ENCODE results near the gene PTGIS.
"Not testable (repeated sequence)": the region's sequence is repeated elsewhere in the genome, so short reads cannot be mapped to it uniquely, and the experiment has no call there.

PTGIS gene

DNA sequence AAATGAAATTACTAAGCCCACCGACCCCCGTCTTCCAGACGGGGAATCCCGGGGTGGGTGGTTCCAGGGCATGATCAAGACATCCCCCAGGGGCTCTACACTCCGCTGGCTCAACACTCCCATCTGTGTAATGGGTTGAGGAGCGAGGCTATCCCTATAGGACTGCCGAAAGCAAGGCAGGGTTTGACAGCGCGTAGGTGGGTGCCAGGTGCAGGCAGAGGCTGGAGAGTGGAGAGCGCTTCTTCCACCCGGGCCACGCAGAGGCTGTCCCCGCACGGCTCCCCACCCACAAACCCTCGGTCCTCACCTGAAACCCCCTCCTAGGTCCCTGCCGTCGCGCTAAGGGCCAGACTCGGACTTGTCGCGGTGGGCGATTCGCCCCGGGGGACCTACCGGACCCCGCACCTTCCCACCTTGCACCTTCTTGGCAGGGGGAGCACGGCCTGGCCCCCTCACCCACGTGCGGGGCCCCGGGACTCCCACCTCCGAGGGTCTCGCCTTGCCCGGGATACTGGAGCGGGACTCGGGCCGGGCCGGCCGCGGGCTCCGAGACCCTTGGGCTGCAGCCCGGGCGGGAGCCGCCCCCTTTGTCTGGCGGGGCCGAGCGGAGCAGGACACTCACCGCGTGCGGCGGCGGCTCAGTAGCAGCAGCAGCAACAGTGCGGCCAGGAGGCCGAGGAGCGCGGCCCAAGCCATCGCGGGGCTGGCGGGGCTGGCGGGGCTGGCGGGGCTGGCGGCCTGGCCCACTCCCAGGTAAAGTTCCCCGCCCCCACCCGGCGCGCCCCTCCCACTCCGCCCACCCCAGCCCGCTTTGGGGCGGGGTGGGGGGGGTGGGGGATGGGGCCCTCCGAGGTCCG, at the start of gene PTGIS:
PTGIS (minus strand) TSS at position 717 of the 857 bp plus-strand sequence; CDS start at position 696, 21 bp downstream.
- H3K4me3 ChIP-seq, result peak within 1 kb of the TSS in 6 of 7 experiments; percentile 6 to 38 (median 14)
- peak within 1 kb of the TSS in 13 of 21 experiments; percentile 17 to 91 (median 71) for H3K27ac ChIP-seq

DNA sequence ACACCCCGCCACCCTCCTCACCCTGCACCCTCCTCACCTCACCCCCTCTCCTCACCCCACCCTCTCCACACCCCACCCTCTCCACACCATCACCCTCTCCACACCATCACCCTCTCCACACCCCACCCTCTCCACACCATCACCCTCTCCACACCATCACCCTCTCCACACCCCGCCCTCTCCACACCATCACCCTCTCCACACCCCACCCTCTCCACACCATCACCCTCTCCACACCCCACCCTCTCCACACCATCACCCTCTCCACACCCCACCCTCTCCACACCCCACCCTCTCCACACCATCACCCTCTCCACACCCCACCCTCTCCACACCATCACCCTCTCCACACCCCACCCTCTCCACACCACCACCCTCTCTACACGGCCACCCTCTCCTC, 49.5 kb upstream of the PTGIS start:
- H3K4me3 ChIP-seq, H3K27ac ChIP-seq: not testable (repeated sequence)

DNA sequence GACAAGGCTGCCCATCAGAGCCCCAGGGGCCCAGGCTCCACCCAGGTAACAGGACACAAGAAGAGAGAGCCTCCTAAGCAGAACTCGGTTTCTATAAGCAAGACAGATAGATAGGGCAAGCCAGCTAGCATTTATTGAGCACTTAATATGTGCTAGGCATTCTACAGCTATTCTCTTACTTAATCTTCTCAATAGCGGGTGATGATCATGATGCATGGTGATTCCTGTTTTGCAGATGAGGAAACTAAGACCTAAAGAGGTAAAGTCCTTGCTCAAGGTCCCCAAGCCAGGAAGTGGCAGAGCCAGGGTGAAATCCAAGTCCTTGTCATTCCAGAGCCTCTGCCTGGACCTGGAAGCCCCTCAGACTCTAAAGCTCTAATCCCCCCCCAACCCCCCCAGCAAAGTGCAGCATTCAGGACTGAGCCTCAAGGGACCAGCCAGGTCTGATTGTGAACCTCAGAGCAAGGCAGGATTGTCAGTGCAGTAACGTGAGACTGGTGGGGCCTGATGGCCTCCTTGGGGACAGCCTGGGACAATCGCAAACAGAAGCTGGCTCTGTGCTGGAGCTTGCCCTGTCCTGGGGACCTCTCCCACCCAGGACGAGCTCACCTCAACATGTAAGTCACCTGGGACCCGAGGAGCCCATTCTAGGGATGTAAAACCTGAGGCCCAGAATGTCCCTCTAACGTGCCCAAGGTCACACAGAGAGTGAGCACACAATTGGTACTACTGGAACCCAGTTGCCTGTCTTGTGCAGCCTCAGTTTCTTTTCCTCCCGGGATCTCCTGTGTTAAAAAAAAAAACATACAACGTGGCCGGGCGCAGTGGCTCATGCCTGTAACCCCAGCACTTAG, 48.4 kb upstream of the PTGIS start:
- Histone ChIP-seq H3K4me3 (no peak overlapping the region), H3K27ac (no peak overlapping the region)

DNA sequence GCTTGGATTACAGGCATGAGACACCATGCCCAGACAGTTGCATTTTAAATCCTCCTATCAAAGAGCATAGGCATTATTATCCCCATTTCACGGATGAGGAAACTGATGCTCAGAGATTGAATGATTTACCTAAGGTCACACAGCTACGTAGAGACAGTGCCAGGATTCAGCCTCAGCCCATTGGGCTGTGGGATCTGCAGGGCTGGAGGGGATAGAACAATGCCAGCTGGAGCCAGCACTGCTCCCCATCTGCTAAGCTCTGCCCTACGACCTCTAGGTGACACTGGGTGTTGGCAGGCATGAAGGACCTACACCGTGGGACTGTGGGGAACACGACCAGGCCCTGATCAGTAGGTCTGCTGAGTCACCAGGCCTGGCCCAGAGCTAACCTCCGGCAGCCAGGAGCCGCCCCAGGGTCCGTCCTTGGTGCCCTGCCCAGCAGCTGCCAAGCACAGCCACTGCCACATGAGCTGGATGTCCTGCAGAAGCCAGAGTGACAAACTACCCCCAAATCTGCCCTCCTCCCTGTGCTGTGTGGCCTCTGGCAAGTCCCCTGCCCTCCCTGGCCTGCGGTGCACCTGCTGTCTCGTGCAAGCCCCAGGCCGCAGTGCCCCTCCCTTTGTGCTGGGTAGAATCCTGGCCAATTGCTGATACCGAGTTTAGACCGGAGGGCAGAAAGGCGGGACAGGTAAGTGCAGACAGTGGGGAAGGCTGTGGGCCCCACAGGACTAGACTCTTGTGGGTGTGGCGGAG, 47.6 kb upstream of the PTGIS start:
- Histone ChIP-seq H3K4me3 (no peak overlapping the region), H3K27ac (no peak overlapping the region)

DNA sequence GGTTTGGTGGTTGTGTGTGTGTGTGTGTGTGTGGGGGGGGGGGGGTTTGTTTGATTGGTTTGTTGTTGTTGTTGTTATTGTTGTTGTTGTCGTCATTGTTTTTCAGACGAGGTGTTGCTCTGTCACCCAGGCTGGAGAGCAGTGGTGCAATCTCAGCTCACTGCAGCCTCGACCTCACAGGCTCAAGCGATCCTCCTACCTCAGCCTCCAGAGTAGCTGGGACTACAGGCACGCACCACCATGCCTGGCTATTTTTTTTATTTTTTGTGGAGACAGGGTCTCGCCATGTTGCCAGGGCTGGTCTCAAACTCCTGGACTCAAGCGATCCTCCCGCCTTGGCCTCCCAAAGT, 47.1 kb upstream of the PTGIS start:
- H3K4me3 ChIP-seq, H3K27ac ChIP-seq: not testable (repeated sequence)

DNA sequence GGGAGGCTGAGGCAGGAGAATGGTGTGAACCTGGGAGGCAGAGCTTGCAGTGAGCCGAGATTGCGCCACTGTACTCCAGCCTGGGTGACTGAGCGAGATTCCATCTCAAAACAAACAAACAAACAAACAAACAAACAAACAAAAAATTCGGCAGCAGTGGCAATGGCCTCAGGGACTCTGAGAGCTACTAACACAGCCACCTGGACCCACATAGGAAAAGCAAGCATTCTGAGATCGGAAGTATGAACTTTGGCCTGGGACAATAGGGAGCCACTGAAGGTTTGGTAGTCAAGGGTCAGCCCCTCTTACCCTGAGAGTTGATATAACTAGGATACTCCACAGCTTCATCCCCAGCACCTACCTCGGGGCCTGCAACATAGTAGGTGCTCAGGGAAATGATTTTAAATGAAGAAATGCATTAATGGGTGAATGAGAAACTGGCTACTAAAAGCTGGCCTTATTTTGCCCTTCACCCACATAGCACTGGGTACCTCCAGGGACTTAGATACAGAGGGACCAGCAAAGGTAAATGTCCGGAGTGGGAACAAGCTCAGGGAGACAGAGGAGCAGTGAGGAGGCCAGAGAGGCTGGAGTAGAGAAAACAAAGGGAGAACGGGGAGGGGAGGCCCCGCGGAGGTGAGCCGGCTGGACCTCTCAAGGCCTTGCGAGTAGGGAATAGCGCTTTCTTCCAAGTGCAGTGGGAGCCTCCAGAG, 46.6 kb upstream of the PTGIS start:
- no peak overlapping the region for H3K4me3 ChIP-seq
- H3K27ac ChIP-seq, result no peak overlapping the region

DNA sequence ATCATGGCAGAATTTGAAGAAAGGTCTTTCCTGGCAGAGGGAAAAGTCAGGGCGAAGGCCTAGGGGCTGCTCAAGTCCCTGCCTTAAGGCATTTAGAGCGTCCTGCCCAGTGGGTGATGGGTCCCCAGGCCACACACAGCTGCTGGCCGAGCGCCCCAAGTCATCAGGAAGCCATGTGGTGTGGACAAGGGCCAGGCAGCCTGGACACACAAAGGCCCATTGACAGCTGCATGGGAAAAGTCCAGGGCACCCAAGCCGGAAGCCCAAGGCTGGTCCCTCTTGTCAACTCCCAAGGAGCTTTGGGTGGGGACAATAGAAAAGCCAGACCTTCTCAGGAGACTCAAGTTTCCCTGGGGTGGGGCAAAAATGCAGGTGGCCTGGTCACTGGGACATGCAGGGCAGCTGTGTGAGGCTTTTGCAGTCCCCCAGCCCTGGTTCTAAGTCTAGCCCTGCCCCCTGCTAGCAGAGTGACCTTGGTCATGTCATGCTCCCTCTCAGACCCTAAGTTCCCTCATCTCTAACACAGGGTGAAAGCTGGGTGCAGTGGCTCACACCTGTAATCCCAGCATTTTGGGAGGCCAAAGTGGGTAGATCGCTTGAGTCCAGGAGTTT, 44.3 kb upstream of the PTGIS start:
- Histone ChIP-seq H3K27ac (no peak overlapping the region), H3K4me3 (no peak overlapping the region)

DNA sequence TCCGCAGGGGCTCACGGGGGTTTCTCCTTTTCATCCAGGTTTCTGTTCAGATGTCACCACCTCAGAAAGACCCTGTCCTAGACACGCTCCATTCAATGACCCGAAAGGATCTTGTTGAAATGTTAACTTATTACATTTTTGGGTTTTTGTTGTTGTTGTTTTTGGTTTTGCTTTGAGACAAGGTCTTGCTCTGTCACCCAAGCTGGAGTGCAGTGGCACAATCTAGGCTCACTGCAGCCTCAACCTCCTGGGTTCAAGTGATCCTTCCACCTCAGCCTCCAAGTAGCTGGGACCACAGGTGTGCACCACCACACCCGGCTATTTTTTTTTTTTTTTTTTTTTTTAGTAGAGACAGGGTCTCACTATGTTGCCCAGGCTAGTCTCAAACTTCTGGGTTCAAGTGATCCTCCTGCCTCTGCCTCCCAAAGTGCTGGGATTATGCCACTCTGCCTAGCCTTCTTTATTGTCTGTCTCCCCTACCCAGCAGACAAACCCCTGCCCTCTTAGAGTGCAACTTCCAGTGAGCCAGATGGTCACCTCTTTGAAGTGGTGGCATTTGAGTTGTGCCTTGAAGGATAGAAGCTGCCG, 43.7 kb upstream of the PTGIS start:
- peak overlapping the region in 2 of 7 experiments; percentile 2 to 4 for H3K4me3 ChIP-seq
- not testable (repeated sequence) for H3K27ac ChIP-seq

DNA sequence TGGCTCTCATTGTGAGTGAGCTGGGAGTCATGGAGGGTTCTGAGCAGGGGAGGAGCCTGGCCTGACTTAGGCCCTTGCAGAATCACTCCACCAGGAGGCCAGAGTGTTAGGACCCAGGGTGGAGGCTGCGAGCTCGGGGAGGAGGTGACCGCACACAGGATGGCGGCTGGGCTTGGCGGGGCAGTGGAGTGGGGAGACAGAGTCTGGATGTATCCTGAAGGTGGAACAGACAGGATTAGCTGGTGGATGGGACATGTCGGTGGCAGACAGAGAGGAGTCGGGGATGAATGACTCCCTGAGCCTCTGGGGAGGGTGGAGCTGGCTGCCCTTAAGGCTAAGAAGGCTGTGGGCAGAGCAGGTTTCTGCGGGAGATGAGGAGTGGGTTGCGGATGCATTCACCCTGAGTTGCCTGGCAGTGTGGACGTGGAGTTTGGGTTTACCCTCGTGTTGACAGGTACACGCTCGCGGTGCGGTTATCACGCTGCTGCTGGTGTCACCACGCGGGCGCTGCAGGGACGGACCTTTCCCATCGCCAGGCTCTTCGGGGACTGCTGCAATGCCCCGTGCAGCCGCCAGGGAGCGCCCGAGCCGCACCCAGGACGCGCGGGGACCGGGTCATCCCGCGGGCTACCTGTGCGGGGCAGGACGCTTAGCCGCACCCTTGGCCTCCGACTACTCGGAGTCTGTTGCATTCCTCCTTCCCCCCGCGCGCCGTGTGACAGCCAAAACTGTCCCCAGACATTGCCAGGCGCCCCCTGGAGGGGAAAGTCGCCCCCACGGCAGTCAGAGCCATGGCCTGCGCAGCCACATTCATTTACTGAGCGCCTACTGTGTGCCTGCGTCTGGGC, 43.0 kb upstream of the PTGIS start:
- H3K4me3 ChIP-seq, result peak overlapping the region in 3 of 7 experiments; percentile 0 to 4 (median 2)
- H3K27ac ChIP-seq, result no peak overlapping the region

DNA sequence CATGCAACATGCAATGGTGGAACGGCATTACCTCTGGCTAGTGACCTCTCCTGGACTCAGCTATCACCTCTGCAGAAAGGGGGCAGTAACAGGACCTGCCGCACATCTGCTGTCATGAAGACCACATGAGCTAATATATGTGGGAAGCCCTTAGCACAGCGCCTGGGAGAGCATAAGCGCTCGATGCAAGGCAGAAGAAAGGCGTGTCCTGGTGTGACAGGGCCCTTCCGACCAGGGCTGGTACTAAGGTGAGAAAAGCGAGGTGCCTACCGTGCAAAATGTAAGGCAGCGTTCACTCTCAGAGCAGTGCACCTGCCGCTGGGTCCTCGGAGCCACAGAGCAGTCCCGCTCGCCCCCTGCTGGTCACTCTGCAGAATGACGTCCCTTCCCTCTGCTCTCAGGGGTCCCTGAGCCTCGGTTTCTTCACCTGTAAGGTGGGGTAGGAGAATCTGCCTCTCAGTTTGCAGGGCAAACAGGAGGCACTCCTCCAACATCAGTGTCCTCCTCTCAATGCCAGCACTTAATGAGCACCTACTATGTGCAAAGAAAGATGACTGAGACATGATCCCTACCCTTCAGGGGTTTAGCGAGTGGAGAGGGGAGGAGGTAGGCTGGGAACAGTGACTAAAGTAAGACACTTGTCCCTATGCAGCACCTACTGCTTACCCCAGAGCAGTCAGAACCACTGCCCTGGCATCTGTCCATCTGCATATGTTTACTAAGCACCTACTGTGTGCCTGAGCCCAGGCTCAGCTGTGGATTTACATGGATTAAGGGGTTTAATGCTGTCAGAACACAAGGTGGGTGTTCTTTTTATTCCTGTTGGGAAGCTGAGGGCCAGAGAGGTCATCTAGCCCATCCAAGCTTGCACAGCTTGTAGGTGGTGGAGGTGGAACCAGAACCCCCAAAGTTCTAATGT, 41.1 kb upstream of the PTGIS start:
- no peak overlapping the region for H3K27ac ChIP-seq
- no peak overlapping the region for H3K4me3 ChIP-seq

DNA sequence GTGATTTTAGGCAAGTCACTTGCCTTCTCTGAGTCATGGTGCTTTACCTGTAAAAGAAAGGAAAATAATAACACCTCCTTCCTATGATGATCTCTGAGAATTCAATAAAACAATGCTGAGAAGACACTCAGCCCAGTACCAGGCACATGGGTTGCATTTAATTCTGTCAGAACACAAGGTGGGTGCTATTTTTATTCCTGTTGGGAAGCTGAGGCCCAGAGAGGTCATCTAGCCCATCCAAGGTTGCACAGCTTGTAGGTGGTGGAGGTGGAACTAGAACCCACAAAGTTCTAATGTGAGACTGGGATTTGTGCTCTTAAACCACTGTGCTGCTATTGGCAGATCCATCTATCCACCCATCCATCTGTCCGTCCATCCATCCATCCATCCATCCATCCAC, 39.6 kb upstream of the PTGIS start:
- Histone ChIP-seq H3K4me3 (no peak overlapping the region), H3K27ac (no peak overlapping the region)

DNA sequence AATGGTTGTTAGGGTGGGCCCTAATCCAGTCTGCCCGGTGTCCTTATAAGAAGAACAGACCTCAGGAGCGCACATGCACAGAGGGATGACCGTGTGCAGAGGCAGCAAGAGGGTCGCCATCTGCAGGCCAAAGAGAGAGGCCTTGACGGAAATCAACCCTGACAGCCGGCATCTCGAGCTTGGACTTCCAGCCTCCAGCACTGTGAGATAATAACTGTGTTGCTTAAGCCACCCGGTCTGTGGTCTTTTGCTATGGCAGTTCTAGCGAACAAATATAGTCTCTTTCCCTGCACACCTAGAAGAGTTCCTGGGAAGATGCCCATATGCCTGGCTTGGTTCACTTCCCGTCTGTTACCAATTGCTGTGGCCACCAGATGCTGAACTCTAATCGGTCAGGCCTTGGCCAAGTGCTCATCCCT, 35.3 kb upstream of the PTGIS start:
- no peak overlapping the region for H3K27ac ChIP-seq
- no peak overlapping the region for H3K4me3 ChIP-seq

DNA sequence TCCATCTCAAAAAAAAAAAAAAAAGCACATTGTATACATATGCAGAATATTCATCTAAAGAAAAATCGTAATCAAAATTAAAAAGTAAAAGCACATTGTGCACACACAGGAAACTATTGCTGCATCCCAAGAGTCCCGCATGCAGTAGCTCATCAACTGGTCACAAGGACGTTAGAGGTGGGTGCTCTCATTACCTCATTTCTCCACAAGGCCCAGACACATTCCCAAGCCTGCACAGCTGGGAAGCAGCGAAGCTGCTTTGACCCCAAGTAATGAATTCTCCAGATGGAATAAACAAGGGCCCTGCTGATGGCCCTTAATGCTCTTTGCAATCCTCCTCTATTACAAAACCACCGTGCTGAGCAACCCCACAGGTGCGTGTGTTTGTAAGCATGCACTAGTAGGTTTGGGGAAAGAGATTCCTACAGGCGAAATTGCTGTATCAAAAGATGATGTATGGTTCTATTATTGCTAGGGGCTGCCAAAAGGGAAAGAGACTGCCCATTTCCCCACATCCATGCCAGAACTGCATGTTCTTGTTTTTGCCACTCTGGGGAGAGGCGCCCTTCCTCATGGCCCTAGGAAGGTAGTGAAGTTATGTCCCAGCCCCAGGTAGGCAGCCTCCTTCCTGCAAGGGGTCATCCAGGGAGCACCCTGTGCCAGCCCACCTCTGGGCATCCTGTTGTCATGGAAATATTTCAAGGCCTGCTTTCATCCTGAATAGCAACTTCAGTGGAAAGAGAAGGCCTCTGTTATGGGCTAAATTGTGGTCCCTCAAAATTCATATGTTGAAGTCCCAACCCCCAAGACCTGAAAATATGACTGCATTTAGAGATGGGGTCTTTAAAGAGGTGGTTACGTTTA, 34.6 kb upstream of the PTGIS start:
- H3K4me3 ChIP-seq, result no peak overlapping the region
- H3K27ac ChIP-seq, result no peak overlapping the region

DNA sequence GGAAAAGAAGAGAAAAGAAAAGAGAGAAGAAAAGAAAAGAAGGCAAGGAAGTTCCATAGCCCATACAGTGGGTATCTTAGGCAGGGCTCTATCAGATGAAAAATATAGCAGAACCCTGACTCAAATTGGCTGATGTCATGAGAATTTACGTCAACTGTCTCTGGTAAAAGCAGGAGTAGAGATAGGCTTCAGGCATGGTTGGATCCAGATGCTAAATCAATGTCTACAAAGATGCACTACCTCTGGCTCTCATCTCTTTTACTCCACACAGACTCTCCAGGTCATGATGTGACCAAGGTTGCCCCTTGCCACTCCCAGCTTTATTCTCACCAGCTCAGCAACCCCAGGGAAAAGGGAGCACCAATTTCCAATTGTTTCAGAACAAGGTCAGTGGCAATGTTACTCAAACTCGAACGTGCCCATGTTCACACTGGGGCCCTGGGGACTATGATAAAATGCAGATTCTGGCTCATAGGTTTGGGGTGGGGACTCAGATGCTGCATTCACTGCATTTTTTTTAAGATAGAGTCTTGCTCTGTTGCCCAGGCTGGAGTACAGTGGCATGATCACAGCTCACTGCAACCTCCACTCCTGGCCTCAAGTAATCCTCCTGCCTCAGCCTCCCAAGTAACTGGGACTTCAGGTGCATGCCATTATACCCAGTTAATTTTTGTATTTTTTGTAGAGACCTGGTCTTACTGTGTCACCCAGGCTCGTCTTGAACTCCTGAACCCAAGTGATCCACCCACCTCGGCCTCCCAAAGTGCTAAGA, 33.4 kb upstream of the PTGIS start:
- Histone ChIP-seq H3K27ac (peak overlapping the region in 3 of 21 experiments; percentile 9 to 39 (median 12)), H3K4me3 (no peak overlapping the region)

DNA sequence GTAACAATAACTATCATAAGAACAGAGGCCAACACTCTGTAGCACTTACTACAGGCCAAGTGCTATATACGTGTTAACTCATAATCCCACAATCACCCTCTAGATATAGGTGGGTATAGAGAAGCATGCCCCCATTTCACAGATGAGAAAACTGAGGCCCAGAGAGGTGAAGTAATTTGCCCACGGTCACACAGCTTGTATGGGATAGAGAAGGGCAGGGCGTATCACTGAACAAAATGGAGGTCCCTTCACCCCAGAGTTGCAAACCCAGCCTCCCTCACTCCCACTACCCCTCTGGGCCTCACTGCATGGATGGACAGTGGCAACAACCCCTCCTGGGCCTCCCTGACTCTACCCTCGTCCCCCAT, 31.8 kb upstream of the PTGIS start:
- Histone ChIP-seq H3K4me3 (no peak overlapping the region), H3K27ac (peak overlapping the region in 2 of 21 experiments; percentile 23 to 39)

All from skin epidermis (tissue), 12 donors.